ENCODE results near the gene ATG7. TPM values are rescaled to one million over a fixed set of nuclear protein-coding genes. Genes with fewer than 3 reads are reported as not detected.

Gene ATG7
- total RNA-seq, 1 donor from 2014 or later: 31.3 TPM

DNA sequence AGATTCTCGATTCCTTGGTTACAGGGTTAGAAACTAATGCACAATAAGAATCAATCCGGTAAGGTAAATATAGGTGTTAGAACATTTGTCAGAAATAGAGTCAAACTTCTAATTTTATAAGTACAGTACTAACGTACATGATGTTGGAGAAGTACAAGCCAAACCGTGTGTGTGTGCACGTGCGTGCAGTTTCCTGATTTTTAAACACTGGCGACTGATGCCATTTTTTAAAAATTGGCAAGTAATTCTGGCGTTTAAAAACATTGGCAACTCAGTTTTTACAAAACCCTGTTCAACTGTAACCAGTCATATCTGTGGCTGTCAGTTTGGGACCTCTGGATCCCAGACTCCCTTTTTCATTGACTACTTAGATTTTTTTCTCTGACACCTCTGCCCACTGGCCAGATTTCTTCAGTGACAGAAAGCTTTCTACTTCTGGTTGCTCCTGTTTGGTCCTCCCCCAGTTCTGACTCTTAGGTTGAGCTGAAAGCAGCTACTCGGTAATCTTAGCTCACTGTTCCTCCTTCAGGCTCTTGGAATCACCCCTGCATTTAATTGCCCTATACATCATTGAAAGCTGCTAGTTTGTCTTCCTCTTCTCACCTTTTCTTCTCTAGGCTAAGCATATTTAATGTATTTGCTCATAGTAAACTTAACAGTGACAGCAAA is 843 bp downstream of the ATG7 start:
- DNase-seq (ENCODE audit: low read depth): no peak
- no peak for TF ChIP-seq CTCF (IDR thresholded peaks at IDR 0.05; ENCODE audit: insufficient read depth, low read length, poor library complexity, severe bottlenecking)

DNA sequence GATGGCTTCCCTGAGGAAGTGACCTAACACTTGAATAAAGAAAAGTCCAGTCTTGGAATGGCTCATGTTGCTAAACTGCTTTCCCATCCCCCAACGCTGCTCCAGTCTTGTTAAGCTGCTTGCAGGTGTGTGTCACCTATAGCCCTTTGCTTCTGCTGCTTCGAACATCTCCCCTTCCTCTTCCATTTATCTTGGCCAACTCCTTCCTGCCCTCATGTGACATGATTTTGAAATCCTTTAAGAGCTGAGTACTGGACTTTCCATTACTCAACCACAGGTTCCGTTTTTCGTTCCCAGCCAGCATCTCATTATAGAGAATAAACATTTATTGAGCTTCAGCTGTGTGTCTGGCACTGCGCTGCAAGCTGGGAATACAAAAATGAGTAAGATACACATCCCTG is 1.7 kb downstream of the ATG7 start:
- H3K36me3 ChIP-seq (ENCODE audit: control insufficient read depth, insufficient read depth, low read length): peaks cover 3% of the 10 kb centered on the region
- H3K27me3 ChIP-seq (ENCODE audit: control insufficient read depth, insufficient read depth, low read length): no peaks in the 10 kb centered on the region
- no peak for TF ChIP-seq CTCF (IDR thresholded peaks at IDR 0.05; ENCODE audit: insufficient read depth, low read length, poor library complexity, severe bottlenecking)
- H3K4me3 ChIP-seq (ENCODE audit: low read depth, low read length): no peak overlapping the region
- DNase-seq (ENCODE audit: low read depth): no peak

More for the DNA sequence above, 843 bp downstream of the ATG7 start:
- H3K4me3 ChIP-seq (ENCODE audit: low read depth, low read length): peak overlapping the region; percentile 93
- peaks cover 3% of the 10 kb centered on the region for H3K36me3 ChIP-seq (ENCODE audit: control insufficient read depth, insufficient read depth, low read length)
- no peaks in the 10 kb centered on the region for H3K27me3 ChIP-seq (ENCODE audit: control insufficient read depth, insufficient read depth, low read length)

DNA sequence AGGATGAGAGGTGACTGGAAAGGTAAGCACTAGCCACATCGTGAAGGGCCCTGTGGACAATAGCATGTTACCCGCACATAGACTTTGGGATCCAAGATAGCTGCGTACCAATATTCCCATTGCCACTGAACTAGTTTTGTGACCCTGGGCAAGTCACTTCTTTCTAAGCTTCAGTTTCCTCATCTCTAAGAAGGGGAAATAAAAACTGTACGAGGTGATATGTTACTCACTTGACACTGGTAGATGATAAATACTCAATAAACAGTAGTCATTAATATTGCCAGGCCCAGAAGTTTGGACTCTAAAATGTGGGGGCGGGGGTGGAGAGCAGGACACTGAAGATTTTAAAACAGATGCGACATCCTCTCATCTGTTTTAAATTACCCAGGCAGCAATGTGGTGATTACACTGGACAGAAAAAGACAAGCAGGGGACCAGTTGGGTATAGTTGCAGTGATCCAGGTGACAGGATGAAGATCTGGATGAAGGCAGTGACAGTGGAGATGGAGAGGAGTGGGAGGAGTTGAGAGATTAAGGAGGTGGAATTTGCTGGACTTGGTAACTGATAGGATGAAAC is 2.5 kb downstream of the ATG7 start:
- DNase-seq (ENCODE audit: low read depth): no peak
- Histone ChIP-seq H3K4me3 (ENCODE audit: low read depth, low read length) (no peak overlapping the region), H3K36me3 (ENCODE audit: control insufficient read depth, insufficient read depth, low read length) (peaks cover 3% of the 10 kb centered on the region), H3K27me3 (ENCODE audit: control insufficient read depth, insufficient read depth, low read length) (no peaks in the 10 kb centered on the region)
- no peak for TF ChIP-seq CTCF (IDR thresholded peaks at IDR 0.05; ENCODE audit: insufficient read depth, low read length, poor library complexity, severe bottlenecking)

GRCh38 chr3:11275926-11276325 is 3.7 kb downstream of the ATG7 start:
- DNase-seq (ENCODE audit: low read depth): no peak
- Histone ChIP-seq H3K27me3 (ENCODE audit: control insufficient read depth, insufficient read depth, low read length) (no peaks in the 10 kb centered on the region), H3K36me3 (ENCODE audit: control insufficient read depth, insufficient read depth, low read length) (peaks cover 3% of the 10 kb centered on the region), H3K4me3 (ENCODE audit: low read depth, low read length) (no peak overlapping the region)
- TF ChIP-seq CTCF (IDR thresholded peaks at IDR 0.05; ENCODE audit: insufficient read depth, low read length, poor library complexity, severe bottlenecking): no peak

- no peak for TF ChIP-seq CTCF (IDR thresholded peaks at IDR 0.05; ENCODE audit: insufficient read depth, low read length, poor library complexity, severe bottlenecking)
- no peak overlapping the region for H3K4me3 ChIP-seq (ENCODE audit: low read depth, low read length)
- H3K36me3 ChIP-seq (ENCODE audit: control insufficient read depth, insufficient read depth, low read length): peaks cover 3% of the 10 kb centered on the region
- no peak for DNase-seq (ENCODE audit: low read depth)
- no peaks in the 10 kb centered on the region for H3K27me3 ChIP-seq (ENCODE audit: control insufficient read depth, insufficient read depth, low read length)
These were observed 4.7 kb downstream of the ATG7 start for GRCh38 chr3:11276901-11277300.

Data from kidney epithelial cell (primary cell).